Stimulated activated CD4-positive, alpha-beta T cell treated with anti-CD3 and anti-CD28 coated beads, Interleukin-15, amount 100 ng/mL, for 48 hours (primary cell): Measurements from ENCODE around the gene ANTXR2.

Experiments
- DNase-seq, 2 donors: peaks; one replicate each; pipeline ENCODE4 v3.0.0-alpha.2; 2020; ENCODE audit warnings: low read depth in 2 of 2

Gene ANTXR2

DNA sequence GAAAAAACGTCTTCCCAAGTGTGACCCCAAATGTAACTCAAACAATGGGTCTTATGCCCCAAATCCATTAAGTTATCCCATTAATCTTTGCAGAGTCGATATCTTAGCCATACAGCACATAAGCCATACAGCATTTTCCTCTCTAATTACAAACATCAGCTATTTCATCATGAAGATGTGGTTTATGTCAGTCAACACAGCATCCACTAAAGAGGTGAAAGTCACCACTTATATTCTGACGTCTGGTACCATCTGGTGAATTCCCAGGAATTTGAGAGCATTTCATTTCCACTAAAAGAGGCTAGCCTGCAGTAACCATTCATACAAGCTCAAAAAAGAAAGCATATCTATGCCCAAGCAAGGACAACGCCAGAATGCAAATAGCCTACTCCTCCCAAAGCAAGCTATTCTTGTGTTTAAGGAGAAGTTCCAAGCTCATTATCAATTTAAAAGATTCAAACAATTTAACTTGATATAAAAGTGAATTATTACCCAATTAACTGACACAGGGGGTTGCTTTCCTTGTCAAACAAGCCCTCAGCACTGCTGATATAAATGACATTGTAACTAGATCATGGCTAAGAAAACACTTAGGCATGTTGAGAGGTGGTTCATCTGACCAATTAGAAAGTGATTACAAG, 203.3 kb downstream of the ANTXR2 start:
- DNase-seq, result no peak

DNA sequence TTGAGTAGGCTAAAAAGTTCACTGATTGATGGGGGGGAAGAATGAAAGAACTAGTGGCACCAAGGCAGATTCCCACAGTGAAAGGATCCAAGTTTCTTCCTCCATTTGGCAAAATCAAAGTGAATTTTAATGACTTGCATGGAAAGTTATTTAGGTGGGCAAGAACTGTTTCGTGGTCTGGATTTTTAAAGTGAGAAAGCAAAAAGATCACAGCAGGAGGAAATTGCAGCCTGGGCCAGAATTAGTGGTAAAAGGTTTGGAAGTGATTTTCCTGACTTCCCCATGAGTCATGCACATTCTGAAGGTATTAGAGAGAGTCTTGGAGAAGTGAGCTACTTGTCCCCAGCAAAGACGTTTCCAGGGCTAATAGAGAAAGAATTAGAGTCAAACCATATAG, 207.8 kb downstream of the ANTXR2 start:
- no peak for DNase-seq

DNA sequence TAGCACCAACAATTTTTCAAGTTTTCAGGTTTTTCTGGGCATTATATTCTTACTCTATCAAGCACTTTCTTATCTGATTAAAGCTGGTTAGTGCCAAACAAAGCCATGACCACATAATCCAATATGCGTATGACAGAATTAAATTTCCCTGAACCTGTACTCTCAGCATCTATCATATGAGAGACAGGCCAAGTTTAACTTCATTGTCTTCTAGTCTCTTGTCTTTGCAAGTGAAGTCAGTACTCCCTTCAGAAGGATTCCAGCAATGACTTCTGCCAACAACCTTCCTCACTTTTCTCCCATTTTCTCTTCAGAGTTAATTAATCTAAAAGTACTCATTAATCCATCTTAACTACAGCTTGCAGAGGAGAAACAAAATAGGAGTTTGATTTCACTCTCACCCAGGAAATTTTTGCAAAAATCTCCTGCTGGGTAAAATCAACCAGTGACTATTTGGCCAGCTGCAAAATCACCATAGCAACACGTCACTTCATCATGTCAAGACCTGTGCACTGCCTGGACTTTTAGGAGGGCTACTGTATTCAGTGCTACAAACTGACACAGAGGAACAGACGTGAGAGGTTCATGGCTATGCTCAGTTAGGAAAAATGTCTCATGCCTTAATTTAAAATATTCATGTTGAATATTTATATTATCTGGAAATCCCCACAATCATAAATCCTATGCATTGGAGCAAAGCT, 208.4 kb downstream of the ANTXR2 start:
- DNase-seq, result no peak

DNA sequence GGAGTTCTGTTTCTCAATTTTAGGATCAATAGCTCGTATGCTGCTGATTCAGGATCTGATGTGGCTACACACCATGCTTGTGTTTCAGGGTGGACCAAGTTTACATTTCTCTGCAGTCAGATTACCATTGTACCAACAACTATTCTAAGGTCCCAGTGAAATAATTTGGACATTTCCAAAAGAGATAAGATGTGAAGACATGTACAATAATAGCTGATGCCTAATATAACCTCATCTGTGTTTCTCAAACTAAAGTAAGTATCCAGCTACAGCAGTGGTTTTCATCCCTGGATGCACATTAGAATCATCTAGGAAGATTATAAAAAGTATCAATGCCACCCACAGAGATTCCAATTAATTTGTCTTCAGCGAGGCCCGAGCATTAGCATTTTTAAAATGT, 209.7 kb downstream of the ANTXR2 start:
- no peak for DNase-seq

DNA sequence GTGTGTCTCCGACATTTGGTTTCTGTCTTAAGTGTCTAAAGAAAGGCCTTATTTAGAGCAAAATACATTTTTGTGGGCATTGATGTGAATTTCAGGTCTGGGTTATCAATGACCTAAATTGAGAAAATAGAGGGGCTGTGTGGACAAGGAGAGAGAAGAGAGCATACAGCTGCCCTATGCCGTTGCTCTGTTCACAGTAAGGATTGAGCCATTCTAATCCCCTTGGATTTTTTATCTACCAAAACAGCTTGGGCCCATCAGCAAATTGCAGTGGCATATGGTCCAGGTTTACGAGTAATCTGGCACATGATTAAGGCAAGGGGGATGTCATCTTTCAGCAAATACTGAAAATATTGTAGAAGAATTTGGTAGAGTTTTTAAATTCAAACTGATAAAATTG, 210.2 kb downstream of the ANTXR2 start:
- DNase-seq, result no peak

DNA sequence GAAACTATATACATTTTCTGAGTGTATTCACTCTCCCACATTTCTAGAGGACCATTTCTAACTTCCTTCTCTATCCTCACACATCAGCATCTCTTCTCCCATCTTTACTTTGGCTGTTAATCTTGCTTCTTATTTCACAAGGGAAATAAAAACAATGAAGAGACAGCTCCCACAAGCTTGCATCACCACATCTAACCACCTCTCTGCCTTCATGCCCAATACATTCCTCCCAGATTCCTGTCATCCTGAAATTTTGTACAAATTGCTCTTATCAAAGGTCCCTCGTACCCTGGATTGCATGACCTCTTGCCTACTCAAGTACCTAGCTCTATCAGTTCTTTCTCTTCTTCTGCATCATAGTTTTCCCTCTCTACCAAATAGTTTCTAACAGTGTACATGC, 215.2 kb downstream of the ANTXR2 start:
- no peak for DNase-seq

DNA sequence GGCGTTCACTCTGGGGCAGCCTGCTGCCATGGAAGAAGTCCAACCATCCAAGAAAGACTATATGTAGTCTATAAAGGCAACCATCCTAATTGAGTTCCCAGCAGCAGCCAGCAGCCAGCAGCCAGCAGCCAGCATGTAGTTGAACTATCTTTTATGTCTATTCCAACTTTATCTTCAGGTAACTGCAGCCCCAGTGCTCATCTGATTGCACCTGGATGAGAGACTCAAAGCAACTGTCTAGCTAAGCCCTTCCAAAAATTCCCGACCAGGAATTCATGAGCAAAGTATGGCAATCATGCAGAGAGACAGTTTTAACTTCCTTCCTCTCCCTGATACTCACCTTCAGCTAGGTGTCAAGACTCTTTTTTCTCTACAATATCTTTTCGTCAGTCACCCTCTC, 216.8 kb downstream of the ANTXR2 start:
- DNase-seq, result no peak

DNA sequence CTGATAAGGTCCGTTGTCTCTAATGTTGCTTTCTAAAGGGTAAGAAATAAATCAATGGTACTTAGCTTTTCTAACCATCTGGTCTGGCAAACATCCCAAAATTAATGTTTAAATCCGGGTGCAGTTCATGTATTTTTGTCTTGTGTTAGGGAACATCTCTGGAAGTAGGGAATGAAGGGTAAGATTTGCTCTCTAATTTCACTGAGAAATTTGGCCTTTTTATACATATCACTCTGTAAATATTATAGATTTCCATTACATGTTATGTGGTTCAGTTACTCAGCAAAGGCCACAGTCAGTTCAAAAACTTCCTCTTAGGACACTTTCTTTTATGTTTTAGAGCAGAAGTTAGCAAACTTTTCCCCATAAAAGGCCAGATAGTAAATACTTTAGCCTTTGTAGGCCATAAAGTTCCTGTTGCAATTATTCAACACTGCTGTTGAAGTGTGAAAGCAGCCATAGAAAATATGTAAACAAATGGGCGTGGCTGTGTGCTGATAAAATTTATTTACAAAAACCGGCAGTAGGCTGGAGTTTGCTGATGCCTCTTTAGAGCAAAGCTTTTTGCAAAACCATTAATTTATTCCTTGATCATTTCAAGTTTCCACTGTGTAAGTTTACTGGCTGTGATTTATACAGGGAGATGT, 218.1 kb downstream of the ANTXR2 start:
- no peak for DNase-seq

DNA sequence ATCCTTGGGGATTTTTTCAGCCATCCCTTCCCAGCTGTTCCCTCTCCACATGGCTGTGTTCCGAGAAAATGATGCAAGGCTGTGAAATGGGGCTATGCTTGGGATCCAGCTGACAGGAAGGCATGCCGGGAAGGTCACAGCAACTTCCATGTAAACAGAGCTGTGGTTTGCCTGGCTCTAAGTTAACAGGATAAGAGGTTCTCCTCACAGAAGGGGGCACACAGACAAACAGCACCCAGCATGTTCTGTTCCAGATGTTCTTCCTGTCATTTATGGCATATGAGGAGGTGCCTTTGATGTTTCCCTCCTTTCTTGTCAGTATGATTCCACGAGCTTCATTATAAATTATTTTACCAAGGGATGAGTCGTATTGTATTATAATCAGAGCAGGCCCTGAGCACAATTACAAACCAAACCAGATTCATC, 220.7 kb downstream of the ANTXR2 start:
- no peak for DNase-seq

DNA sequence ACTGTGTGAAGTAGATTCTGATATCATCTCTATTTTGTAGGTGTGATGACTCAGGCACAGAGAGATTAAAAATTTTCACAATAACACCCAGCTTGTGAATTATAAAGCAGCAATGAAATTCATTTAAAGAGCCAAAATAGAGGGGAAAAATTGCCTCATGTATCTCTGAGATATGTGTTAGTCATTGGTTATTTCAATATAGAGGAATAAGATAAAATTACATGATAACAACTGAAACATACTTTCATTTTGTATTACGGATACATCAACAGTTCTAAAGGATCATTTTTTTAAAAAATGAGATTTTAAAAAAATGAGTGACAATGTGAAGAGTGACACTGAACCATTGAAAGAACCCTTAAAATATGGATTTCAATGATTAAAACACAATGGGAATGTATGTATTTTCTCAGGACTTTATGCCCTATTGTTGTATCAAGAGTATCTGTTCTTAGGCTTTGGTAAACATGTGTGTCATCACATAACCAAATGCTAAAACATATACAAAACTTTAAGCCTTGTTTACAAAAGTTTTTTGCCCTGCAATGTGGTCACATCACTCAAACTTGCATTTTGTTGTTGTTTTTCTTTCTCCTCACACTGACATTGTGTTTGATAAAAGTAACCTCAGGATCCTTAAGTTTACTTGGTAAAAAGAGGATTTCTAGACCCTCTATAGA, 221.3 kb downstream of the ANTXR2 start:
- no peak for DNase-seq
